Caco-2 (cell line): Measurements from ENCODE around the gene SMIM10. TPM values are rescaled to one million over a fixed set of nuclear protein-coding genes. Genes with fewer than 3 reads are reported as not detected.

Experiments used
- BruUV-seq: library from RNA; stranded (reverse); fragments of 400-500 nt; replicated peaks from 2 replicates; lab custom pipeline; 2021; lab: Mats Ljungman, UMichigan
- CTCF ChIA-PET: fragments of 300-600 bp; sonication (Branson Sonifier 250); formaldehyde crosslinking; loops from one replicate; lab custom pipeline; 2022; ENCODE audit warnings: antibody characterized with exemption; lab: Charles Lee
- POLR2A ChIA-PET: fragments of 300-600 bp; sonication (Branson Sonifier 250); formaldehyde crosslinking; loops from one replicate; lab custom pipeline; 2022; ENCODE audit warnings: antibody characterized with exemption; lab: Charles Lee
- DNase-seq, 2 experiments: peaks; one replicate each; pipeline versions ENCODE4 v3.0.0 to v3.0.0-alpha.2; 2020 to 2022
- H3K27me3 ChIP-seq: replicated peaks from 2 replicates; pipeline ENCODE4 v1.6.0; 2011; ENCODE audit warnings: low read length; ENCODE audit not compliant: control insufficient read depth, insufficient read depth
- H3K36me3 ChIP-seq: 2 replicates; pipeline ENCODE4 v1.5.1; 2011; ENCODE audit warnings: low read length; ENCODE audit not compliant: control insufficient read depth, insufficient read depth
- H3K4me1 ChIP-seq: fragments of 250-450 bp; sonication (Bioruptor Pico); 2 replicates; pipeline ENCODE4 v1.5.1; 2020; ENCODE audit warnings: mild to moderate bottlenecking
- H3K4me3 ChIP-seq: 2 replicates; pipeline ENCODE4 v1.5.1; 2011; ENCODE audit warnings: low read depth, mild to moderate bottlenecking, control low read depth, low read length
- H3K9me3 ChIP-seq: fragments of 250-450 bp; sonication (Bioruptor Pico); 2 replicates; pipeline ENCODE4 v1.5.1; 2020; ENCODE audit warnings: mild to moderate bottlenecking, moderate library complexity
- H3K27ac Mint-ChIP-seq: one replicate; pipeline ENCODE4 v1.8.0; 2022; ENCODE audit warnings: mixed read lengths; ENCODE audit not compliant: unreplicated experiment
- H3K27me3 Mint-ChIP-seq: one replicate; pipeline ENCODE4 v1.8.0; 2022; ENCODE audit warnings: mixed read lengths; ENCODE audit not compliant: insufficient read depth, unreplicated experiment
- H3K36me3 Mint-ChIP-seq: one replicate; pipeline ENCODE4 v1.8.0; 2022; ENCODE audit warnings: mild to moderate bottlenecking, mixed read lengths; ENCODE audit not compliant: insufficient read depth, unreplicated experiment
- H3K4me1 Mint-ChIP-seq: one replicate; pipeline ENCODE4 v1.8.0; 2022; ENCODE audit warnings: low read depth, mixed read lengths; ENCODE audit not compliant: unreplicated experiment
- H3K4me3 Mint-ChIP-seq: one replicate; pipeline ENCODE4 v1.8.0; 2022; ENCODE audit warnings: mild to moderate bottlenecking, moderate library complexity, mixed read lengths; ENCODE audit not compliant: unreplicated experiment
- H3K9me3 Mint-ChIP-seq: one replicate; pipeline ENCODE4 v1.8.0; 2022; ENCODE audit warnings: mixed read lengths; ENCODE audit not compliant: unreplicated experiment
- intact Hi-C: fragments of 100-400 bp; cut with micrococcal nuclease; formaldehyde crosslinking; loops from one replicate; pipeline ENCODE4 v1.10.0; 2022; ENCODE audit not compliant: unreplicated experiment
- total RNA-seq: library from RNA; stranded (reverse); gene quantifications from 2 replicates; pipeline ENCODE4 v1.2.3, GENCODE V29; 2022
- TF ChIP-seq, protein P1 (sequence below), 2 experiments: fragments of 200-600 bp in 1 of 2; IDR thresholded peaks; 1 replicate in 1 of 2; 2 replicates in 1 of 2; pipeline versions ENCODE4 v1.5.1 to v1.8.0; 2011 to 2022; ENCODE audit warnings: antibody characterized with exemption in 1 of 2, control low read depth in 1 of 2, inconsistent platforms in 1 of 2, low read depth in 1 of 2, low read length in 1 of 2, mild to moderate bottlenecking in 1 of 2, moderate library complexity in 1 of 2; ENCODE audit not compliant: insufficient read depth in 1 of 2, severe bottlenecking in 1 of 2, unreplicated experiment in 1 of 2

The SMIM10 gene
- total RNA-seq, 1 experiment from 2014 or later: 7.9 TPM

DNA sequence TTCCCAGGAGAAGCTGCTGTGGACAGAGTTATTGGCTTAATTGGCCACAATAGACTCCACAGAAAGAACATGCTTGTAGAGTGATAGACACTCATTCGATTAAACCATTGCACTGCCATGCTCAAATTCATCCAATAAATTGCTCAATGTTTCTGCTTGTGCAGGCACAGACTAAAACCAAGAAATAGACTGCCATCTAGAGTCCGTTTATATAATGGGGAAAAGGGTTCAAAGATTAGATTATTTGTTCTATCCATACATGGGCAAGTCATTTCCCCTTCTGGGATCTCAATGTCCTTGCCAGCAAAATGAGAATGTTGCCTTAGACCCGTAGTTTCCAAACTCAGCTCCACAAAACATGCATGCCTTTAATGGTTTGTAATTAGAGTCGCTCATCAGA, 8.7 kb downstream of the SMIM10 start:
- TF ChIP-seq, protein P1, sequence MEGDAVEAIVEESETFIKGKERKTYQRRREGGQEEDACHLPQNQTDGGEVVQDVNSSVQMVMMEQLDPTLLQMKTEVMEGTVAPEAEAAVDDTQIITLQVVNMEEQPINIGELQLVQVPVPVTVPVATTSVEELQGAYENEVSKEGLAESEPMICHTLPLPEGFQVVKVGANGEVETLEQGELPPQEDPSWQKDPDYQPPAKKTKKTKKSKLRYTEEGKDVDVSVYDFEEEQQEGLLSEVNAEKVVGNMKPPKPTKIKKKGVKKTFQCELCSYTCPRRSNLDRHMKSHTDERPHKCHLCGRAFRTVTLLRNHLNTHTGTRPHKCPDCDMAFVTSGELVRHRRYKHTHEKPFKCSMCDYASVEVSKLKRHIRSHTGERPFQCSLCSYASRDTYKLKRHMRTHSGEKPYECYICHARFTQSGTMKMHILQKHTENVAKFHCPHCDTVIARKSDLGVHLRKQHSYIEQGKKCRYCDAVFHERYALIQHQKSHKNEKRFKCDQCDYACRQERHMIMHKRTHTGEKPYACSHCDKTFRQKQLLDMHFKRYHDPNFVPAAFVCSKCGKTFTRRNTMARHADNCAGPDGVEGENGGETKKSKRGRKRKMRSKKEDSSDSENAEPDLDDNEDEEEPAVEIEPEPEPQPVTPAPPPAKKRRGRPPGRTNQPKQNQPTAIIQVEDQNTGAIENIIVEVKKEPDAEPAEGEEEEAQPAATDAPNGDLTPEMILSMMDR (IDR thresholded peaks at IDR 0.05; ENCODE audit: insufficient read depth in 1 of 2, low read depth in 1 of 2, low read length in 1 of 2, severe bottlenecking in 1 of 2, unreplicated experiment in 1 of 2): no peak
- Mint-ChIP-seq H3K4me1 (peaks cover 6% of the 10 kb centered on the region), H3K27me3 (no peaks in the 10 kb centered on the region), H3K27ac (no peak overlapping the region), H3K9me3 (no peaks in the 10 kb centered on the region), H3K4me3 (no peak overlapping the region), H3K36me3 (no peaks in the 10 kb centered on the region)
- CTCF ChIA-PET: no interaction called here
- Histone ChIP-seq H3K9me3 (no peaks in the 10 kb centered on the region), H3K4me1 (peaks cover 7% of the 10 kb centered on the region; the same call in 1 of the 2 replicates), H3K27me3 (no peaks in the 10 kb centered on the region), H3K4me3 (no peak overlapping the region), H3K36me3 (no peaks in the 10 kb centered on the region)
- peak in 1 of 2 experiments; percentile 25 for DNase-seq
- intact Hi-C loops: loop anchor here (1.0 kb wide), 1 partner anchor 34 kb away; no protein-coding TSS in a partner anchor
- no TSS peak for BruUV-seq
- POLR2A ChIA-PET: no interaction called here

DNA sequence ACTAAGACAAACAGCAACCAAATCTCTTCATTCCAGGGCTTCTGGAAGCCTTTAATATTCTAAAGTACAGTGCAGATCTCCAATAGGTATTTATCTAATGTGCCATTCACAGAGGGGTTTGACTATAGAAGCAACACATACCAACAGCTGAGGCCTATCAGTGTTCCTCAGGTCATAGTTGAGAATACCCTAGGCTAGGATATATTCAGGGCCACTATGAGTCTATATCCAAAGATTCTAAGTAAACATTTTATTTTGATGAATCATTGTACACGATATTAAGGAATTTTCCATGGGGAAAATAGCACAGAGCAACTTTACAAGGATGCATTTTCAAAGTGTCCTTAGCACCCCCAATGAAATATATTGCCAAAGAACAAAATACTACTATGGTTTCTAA, 9.7 kb downstream of the SMIM10 start:
- TF ChIP-seq, protein P1 (IDR thresholded peaks at IDR 0.05; ENCODE audit: insufficient read depth in 1 of 2, low read depth in 1 of 2, low read length in 1 of 2, severe bottlenecking in 1 of 2, unreplicated experiment in 1 of 2): no peak
- Histone ChIP-seq H3K36me3 (no peaks in the 10 kb centered on the region), H3K27me3 (no peaks in the 10 kb centered on the region), H3K4me1 (peaks cover 7% of the 10 kb centered on the region; the same call in 1 of the 2 replicates), H3K4me3 (no peak overlapping the region), H3K9me3 (no peaks in the 10 kb centered on the region)
- DNase-seq: no peak
- intact Hi-C loops: loop anchor here (10.0 kb wide), 1 partner anchor 196 kb away; a partner anchor contains a TSS
- H3K27ac Mint-ChIP-seq: no peak overlapping the region
- no peaks in the 10 kb centered on the region for H3K9me3 Mint-ChIP-seq
- no peaks in the 10 kb centered on the region for H3K27me3 Mint-ChIP-seq
- POLR2A ChIA-PET: no interaction called here
- H3K4me1 Mint-ChIP-seq: peaks cover 6% of the 10 kb centered on the region
- no peaks in the 10 kb centered on the region for H3K36me3 Mint-ChIP-seq
- no TSS peak for BruUV-seq
- H3K4me3 Mint-ChIP-seq: no peak overlapping the region
- CTCF ChIA-PET: interaction anchor here (0.8 kb wide), 1 partner anchor 78 kb away, joined by 5 read pairs; no protein-coding TSS in a partner anchor

DNA sequence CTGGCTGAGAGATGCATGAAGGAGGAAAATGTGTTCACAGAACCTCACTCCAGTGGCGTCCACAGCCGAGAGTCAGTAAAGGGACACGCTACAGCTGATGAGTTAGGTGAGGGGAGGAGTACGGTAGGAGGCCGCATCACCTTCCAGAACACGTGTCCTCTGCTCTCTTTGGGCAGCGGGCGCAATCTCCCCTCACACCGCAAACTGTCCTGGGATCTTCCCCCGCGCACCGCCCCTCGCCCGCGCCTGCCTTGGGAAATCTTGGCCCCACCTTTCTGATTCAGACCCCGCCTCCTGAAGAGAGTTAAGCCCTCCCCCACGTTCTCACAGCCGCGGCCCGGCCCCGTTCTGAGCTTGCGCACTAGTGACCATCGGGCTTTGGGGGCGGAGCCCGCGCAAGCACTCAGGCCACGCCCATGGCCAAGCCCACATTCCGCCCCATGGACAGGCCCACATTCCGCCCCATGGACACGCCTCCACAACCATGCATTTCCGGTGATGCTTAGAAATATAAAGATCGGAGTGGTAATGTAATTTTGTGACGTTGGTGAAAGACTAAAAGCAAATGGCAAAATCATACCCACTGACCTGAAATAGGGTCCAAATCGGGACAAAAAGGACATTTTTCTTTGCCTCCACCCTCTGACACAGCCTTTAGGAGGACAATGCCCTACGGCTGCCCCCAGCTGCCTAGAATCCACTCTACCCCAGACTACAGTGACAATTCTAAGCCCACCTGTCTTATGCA, 13.3 kb downstream of the SMIM10 start:
- DNase-seq: peak; percentile 91 to 93
- Histone ChIP-seq H3K36me3 (no peaks in the 10 kb centered on the region), H3K4me1 (peaks cover 7% of the 10 kb centered on the region; the same call in 1 of the 2 replicates), H3K9me3 (no peaks in the 10 kb centered on the region), H3K4me3 (peak overlapping the region; percentile 53), H3K27me3 (no peaks in the 10 kb centered on the region)
- TF ChIP-seq, protein P1 (IDR thresholded peaks at IDR 0.05; ENCODE audit: insufficient read depth in 1 of 2, low read depth in 1 of 2, low read length in 1 of 2, severe bottlenecking in 1 of 2, unreplicated experiment in 1 of 2): no peak
- BruUV-seq: no TSS peak
- Mint-ChIP-seq H3K27ac (peak overlapping the region; percentile 63), H3K9me3 (no peaks in the 10 kb centered on the region), H3K4me3 (peak overlapping the region; percentile 80), H3K27me3 (no peaks in the 10 kb centered on the region), H3K36me3 (no peaks in the 10 kb centered on the region), H3K4me1 (peaks cover 6% of the 10 kb centered on the region)
- ChIA-PET POLR2A (interaction anchor here (0.6 to 1.0 kb wide), 3 partner anchors 18 to 82 kb away, joined by 3 to 7 read pairs (median 4); partner anchors contain the start of gene RTL8B), CTCF (interaction anchor here (0.6 kb wide), 1 partner anchor 517 kb away, joined by 3 read pairs; no protein-coding TSS in a partner anchor)
- intact Hi-C loops: loop anchor here (10.0 kb wide), 1 partner anchor 199 kb away; a partner anchor contains a TSS
